Fibroblast of the aortic adventitia (primary cell): Measurements from ENCODE around the gene FUT2. TPM values are rescaled to one million over a fixed set of nuclear protein-coding genes. Genes with fewer than 3 reads are reported as not detected.

Experiments
- DNase-seq: peaks from one replicate; pipeline ENCODE4 v3.0.0-alpha.2; 2010; ENCODE audit warnings: low read depth
- H3K4me3 ChIP-seq: 2 replicates; pipeline ENCODE4 v1.5.1; 2011; ENCODE audit warnings: low read depth, mild to moderate bottlenecking, control low read depth, low read length, moderate library complexity
- total RNA-seq: library from RNA; depleted of rRNA; stranded (reverse); fragments of >200 nt; gene quantifications from 2 replicates; pipeline ENCODE4 v1.2.3, GENCODE V29; 2012; ENCODE audit warnings: low replicate concordance
- TF ChIP-seq, protein P1 (sequence below): IDR thresholded peaks from 2 replicates; pipeline ENCODE4 v1.5.1; 2011; ENCODE audit warnings: mild to moderate bottlenecking, low read length, control low read depth, inconsistent platforms; ENCODE audit not compliant: insufficient read depth

Gene FUT2
- total RNA-seq, 1 donor = not detected

DNA sequence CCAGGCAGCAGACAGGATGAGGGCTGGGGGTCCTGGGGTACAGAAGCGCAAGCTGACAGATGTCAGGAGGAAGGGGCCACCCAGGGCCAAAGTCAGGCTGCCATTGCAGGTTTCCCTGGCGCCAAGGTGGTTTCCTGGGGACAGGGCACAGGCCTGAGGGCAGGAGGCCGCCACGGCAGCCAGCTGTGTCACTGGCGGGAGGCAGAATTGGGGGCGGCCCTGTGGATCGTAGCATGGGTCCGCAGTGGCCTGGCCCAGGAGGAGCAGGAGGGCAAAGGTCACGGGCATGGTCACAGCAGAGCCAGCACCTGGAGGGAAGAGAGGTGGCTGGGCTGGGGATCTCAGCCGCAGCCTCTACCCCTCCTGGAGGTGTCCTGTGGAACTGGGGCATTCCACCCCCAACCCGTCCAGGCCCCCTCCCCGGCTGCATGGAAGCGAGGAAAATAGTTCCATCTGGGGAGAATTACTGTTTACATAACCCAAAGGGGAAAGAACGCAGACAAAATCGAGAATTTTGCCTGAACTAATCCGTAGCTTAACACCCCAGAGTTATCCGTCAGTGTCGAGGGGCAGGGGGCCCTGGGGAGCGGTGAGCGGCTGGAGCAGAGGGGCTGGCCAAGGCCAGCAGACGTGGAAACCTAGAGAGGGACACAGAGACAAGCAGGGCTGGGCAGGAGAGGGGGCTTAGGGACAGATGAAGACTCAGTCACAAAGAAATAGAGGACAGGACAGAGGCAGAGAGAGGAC, 24.9 kb upstream of the FUT2 start:
- TF ChIP-seq, protein P1, sequence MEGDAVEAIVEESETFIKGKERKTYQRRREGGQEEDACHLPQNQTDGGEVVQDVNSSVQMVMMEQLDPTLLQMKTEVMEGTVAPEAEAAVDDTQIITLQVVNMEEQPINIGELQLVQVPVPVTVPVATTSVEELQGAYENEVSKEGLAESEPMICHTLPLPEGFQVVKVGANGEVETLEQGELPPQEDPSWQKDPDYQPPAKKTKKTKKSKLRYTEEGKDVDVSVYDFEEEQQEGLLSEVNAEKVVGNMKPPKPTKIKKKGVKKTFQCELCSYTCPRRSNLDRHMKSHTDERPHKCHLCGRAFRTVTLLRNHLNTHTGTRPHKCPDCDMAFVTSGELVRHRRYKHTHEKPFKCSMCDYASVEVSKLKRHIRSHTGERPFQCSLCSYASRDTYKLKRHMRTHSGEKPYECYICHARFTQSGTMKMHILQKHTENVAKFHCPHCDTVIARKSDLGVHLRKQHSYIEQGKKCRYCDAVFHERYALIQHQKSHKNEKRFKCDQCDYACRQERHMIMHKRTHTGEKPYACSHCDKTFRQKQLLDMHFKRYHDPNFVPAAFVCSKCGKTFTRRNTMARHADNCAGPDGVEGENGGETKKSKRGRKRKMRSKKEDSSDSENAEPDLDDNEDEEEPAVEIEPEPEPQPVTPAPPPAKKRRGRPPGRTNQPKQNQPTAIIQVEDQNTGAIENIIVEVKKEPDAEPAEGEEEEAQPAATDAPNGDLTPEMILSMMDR = no peak
- DNase-seq = no peak
- no peak overlapping the region for H3K4me3 ChIP-seq

DNA sequence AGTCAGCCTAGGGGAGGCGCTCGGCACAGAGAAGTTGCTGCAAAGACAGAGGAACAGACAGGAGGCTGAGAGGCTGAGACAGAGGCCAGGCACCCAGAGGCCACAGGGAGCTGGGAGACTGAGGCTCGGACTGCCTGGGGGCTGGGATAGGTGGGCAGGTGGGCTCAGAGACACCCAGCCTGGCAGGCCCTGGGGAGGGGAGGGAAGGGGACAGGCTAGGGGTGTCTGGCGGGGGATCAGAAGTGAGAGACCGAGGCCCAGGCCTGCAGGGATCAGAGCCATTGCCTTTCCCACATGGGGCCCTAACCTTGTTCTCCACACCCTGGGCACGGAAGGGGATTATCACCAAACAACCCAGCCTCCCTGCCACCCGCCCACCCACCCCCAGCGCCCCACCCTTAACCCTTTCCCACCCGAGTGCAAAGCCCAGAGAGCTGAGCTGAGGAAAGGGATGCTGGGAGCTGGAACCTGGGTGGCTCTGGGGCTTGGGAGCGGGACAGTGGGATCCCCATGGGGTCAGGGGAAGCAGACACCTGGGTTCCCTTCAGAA, 24.2 kb upstream of the FUT2 start:
- TF ChIP-seq, protein P1 = no peak
- DNase-seq = no peak

DNA sequence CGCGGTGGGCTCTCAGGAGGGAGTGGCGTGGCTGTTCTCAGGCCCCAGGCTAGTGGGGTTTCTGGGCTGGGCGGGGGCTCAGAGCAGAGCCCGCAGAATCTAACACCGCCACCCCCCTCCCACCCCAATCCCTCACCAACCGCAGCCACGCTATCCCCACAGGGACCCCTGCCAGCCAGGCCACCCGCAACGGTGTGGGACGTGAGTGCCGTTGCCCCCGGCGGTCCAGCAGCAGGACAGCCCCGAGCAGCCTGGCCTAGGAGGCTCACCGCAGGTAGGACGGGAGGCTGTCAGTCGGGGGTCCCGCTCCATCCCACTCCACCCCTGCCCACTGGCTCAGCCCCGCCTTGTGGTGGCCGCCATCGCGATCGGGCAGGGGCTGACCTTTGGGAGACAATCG, 22.8 kb upstream of the FUT2 start, which contains the start of gene NTN5:
Gene NTN5, minus strand, starts transcription at position 24 of the 400 bp plus-strand sequence. CDS start 2,031 bp downstream, outside the sequence.
- TF ChIP-seq, protein P1 = no peak
- H3K4me3 ChIP-seq = no peak within 1 kb of the TSS
- no peak for DNase-seq

More for the DNA sequence above, 24.2 kb upstream of the FUT2 start:
- no peak overlapping the region for H3K4me3 ChIP-seq

DNA sequence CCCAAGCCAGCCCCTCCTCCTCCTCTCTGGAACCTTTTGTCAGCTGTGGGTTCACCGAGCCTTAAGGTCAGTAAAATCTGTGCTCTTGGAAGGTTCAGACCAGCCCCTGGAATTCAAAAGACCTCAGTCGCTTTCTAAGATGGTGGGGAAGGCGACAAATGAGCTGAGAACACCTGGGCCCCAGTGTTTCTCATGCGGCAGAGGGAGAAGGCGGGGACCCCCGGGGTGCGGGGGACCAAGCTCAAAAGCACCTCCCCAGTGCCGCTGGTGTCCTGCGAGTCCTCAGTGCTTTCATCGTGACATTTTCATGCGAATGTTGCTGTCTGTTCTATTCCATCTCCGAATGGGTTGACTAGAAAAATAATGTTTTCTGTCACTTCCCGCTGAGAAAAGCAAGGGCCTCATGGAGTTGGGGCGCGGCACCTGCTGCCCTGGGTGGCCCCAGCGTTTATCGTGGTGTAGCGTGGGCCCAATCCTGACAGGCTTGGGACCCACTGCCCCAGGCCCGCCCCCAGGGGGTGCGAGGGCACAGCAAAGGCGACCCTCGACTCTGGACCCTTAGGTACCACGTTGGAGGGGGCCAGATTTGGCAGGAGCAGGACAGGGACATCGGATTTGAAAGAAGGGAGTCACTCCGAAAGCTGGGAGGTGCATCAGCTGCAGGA, 22.2 kb upstream of the FUT2 start:
- no peak overlapping the region for H3K4me3 ChIP-seq
- DNase-seq = no peak
- TF ChIP-seq, protein P1 = no peak

- TF ChIP-seq, protein P1 = no peak
- no peak overlapping the region for H3K4me3 ChIP-seq
Observed at GRCh38 chr19:48674216-48674809, 21.5 kb upstream of the FUT2 start.

GRCh38 chr19:48674921-48675824, 20.6 kb upstream of the FUT2 start:
- DNase-seq = peak; percentile 84
- H3K4me3 ChIP-seq = no peak overlapping the region
- TF ChIP-seq, protein P1 = peak; percentile 90

More at GRCh38 chr19:48674216-48674809, 21.5 kb upstream of the FUT2 start:
- no peak for DNase-seq
